ENCODE data around the gene TTYH3.
"Not testable (repeated sequence)": the region's sequence is repeated elsewhere in the genome, so short reads cannot be mapped to it uniquely, and the experiment has no call there.

The TTYH3 gene

DNA sequence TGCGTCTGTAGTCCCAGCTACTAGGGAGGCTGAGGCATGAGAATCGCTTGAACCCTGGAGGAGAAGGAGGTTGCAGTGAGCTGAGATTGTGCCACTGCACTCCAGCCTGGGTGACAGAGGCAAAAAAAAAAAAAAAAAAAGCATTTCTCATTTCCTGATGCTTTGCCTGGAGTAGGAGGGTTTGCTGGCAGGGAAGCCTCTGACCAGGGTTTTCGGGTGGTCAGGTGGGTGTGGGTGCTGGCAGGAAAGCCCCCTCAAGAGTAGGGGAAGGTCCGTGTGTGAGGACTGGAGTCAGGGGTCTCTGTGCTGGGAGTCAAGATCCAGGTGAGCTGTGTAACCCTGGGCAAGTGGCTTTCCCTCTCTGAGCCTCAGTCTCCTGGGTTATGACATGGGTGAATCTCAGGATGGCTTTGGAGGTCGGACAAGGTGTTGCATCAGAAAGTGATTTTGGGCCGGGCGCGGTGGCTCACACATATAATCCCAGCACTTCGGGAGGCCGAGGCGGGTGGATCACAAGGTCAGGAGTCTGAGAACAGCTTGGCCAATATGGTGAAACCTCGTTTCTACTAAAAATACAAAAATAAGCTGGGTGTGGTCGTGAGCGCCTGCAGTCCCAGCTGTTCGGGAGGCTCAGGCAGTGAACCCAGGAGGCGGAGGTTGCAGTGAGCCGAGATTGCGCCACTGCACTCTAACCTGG is 59.4 kb downstream of the TTYH3 start:
- no peak for DNase-seq

DNA sequence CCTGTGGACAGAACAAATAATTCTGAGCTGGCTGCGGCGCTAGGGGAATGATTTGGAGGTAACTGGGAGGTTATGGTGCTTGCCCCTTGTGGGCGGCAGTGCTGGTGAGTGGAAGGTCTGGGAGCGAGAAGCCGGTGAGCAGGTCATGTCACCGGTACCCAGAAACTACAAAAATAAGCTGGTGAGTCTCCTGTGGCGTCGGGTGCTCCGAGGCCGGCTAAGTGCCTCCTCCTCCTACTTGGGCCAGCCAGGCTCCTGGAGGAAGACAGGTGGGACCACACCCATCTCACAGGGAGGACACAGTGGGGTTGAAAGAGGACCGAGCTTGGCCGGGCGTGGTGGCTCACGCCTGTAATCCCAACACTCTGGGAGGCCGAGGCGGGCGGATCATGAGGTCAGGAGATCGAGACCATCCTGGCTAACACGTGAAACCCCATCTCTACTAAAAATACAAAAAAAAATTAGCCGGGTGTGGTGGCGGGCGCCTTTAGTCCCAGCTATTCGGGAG is 60.2 kb downstream of the TTYH3 start:
- DNase-seq = not testable (repeated sequence)

DNA sequence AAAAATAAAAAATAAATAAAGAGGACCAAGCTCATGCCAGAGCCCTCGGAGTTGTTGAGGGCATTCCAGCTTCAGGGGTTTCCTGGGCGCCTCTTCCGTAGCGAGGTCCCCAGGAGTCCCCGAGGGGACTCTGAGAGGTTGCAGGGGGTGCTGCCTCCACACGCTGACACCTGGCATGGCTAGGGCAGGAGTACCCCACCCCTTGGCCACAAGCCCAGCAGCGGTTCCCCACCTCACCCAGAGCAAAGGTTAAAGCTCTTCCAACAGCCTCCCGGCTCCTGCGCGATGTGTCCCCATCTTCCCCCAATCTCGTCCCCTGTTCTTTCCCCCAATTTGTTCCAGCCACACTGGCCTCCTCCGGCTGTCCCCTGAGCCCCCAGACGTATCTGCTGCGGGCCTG is 60.8 kb downstream of the TTYH3 start:
- DNase-seq = no peak

DNA sequence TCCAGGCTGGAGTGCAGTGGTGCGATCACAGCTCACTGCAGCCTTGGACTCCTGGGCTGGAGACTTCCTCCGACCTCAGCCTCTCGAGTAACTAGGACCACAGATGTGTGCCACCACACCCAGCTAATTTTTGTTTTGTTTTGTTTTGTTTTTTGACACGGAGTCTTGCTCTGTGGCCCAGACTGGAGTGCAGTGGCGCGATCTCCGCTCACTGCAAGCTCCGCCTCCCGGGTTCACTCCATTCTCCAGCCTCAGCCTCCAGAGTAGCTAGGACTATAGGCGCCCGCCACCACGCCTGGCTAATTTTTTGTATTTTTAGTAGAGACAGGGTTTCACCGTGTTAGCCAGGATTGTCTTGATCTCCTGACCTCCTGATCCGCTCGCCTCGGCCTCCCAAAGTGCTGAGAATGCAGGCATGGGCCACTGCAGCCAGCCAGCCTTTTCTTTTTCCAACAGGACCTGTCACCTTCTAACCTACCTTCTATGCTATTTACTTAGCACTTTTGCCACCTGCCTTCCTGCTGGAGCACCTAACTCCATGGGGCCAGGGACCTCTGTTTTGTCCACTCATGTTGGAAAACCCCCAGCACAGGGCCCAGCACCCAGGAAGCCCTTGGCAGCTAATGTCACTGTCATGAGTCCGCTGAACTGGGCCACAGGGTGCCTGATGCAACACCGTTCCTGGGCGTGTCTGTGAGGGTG is 61.8 kb downstream of the TTYH3 start:
- not testable (repeated sequence) for DNase-seq

DNA sequence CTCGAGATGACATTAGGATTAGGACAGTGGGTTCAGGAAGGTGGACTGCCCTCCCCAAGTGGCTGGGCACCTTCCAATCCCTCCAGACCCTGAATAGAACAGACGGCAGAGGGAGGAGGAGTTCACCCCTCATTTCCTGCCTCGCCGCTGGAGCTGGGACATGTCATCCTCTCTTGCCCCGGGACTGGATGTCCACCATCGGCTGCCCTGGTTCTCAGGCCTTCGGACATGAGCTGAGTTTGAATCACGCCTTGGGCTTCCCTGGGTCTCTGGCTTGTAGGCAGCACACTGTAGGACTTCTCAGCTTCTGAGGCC is 62.3 kb downstream of the TTYH3 start:
- DNase-seq = not testable (repeated sequence)

DNA sequence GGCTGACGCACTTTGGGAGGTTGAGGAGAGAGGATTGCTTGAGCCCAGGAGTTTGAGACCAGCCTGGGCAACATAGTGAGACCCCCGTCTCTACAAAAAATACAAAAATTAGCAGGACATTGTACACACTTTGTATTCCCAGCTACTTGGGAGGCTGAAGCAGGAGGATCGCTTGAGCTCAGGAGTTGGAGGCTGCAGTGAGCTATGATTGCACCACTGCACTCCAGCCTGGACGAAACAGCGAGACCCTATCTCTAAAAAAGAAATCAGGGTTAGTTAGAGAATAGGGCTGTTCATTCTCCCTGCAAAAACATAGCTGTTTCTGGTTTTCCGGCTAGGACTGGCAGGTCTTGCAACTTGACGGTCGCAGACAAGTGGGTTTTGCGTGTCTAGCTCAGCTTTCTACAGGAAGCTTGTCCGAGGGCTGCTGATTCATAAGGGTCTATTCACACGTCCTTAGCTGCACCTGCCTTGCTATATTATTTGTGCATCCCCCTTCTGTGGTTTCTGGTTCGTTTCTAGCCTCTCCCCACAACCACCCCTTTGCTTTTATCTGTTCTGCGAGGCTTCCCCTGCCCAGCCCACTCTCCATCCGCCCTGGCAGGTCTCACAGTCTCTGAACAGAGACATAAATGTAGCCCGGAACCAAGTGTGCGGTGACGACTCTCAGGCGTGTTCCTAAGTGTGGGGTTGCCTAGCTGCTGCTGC is 66.9 kb downstream of the TTYH3 start:
- no peak for DNase-seq

DNA sequence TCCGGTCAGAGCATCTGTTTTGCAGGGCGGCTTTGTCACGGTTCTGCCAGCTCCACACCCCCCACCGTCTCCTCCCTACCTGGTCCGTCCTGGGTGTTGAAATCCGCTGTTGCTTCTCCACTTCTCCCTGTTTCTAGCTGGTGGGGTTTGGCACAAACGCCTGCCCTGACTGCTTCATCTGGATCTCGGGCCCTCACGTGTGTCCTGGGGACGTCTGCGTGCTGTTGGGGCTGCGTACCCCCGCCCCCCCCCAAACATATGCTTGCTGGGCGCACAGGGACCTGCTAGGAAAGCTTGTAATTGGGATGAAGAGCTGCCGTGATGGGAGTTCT is 67.5 kb downstream of the TTYH3 start:
- DNase-seq = no peak

DNA sequence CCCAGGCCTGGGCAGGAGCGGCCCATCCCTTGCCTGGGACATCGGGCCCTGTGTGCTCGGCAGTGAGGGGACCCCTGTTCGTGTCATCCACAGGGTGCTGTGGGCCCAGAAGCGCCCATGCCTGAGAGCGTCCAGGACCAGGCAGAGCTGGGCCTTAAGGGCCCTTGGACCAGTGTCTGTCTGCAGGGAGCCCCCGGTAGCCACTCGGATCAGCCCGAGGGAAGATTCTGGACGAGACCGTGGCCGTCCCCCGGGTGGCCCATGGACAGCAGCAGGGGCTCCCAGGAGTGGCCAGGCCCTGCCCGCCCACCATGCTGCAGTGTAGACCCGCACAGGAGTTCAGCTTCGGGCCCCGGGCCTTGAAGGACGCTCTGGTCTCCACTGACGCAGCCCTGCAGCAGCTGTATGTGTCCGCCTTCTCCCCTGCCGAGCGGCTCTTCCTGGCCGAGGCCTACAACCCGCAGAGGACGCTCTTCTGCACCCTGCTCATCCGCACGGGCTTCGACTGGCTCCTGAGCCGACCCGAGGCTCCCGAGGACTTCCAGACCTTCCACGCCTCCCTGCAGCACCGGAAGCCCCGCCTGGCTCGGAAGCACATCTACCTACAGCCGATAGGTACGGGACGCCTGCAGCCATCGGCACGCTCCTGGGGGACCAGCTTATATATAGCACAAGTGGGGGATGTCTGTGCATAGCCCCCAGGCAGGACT is 68.5 kb downstream of the TTYH3 start:
- DNase-seq = no peak

DNA sequence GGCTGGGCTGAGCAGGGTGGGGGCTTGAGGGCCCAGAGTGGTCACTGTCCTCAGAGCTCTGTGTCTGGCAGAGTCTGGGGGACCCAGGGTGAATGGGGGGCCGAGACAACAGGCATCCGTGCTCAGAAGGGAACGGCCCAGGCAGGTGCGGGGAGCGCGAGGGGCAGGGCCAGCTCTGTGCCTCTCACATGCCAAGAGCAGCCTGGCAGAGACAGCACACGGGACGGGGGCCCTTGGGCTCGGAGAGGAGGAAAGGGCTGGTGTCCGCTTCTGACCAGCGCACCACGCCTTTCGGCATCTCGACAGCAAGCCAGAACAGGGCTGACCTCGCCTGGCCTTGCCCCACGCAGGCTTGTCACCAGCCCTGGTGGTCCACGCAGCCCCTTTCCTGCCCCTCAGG is 69.6 kb downstream of the TTYH3 start:
- no peak for DNase-seq

DNA sequence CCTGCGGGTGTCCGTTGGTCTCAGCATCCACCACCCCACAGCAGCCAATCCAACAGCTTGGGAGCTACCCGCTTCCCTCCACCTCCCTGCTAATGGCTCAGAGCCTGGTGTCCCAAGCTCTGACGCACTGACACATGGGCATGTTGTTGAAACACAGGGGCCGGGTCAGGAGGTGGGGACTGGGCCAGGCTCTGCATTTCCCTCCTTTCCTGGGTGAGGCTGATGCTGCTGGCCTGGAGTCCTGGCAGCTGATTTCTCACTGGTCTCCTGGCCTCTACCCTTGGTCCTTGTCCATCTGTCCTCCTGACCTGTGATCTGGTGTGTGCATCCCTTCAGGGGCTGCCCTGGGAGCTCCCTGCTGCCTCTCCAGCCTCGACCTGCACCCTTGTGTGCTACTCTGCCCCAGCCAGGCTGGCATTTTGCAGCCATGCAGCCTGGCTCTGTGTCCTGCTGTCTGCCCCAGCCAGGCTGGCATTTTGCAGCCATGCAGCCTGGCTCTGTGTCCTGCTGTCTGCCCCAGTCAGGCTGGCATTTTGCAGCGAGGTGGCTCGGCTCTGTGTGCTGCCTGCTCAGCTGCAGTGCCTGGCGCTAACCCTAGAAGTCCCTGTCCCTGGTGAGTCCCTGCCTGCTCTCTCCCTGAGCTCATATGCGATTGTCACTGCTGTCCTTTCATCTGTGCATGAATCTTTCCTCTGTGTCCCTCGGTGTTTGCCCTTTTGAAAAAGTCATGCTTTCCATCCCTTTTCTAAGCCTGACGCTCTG is 70.2 kb downstream of the TTYH3 start:
- no peak for DNase-seq

DNA sequence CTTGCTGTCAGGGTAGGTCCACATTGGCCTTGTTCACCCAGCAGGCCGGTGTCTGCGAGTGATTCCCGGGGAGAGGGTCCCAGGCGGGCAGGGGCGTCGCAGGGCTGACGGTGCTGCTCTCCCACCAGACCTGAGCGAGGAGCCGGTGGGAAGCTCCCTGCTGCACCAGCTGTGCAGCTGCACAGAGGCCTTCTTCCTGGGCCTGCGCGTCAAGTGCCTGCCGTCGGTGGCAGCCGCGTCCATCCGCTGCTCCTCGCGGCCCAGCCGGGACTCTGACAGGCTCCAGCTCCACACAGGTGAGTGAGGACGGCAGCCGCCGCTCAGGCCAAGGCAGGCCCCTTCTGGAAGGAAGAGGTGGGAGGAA is 70.8 kb downstream of the TTYH3 start:
- DNase-seq = no peak

DNA sequence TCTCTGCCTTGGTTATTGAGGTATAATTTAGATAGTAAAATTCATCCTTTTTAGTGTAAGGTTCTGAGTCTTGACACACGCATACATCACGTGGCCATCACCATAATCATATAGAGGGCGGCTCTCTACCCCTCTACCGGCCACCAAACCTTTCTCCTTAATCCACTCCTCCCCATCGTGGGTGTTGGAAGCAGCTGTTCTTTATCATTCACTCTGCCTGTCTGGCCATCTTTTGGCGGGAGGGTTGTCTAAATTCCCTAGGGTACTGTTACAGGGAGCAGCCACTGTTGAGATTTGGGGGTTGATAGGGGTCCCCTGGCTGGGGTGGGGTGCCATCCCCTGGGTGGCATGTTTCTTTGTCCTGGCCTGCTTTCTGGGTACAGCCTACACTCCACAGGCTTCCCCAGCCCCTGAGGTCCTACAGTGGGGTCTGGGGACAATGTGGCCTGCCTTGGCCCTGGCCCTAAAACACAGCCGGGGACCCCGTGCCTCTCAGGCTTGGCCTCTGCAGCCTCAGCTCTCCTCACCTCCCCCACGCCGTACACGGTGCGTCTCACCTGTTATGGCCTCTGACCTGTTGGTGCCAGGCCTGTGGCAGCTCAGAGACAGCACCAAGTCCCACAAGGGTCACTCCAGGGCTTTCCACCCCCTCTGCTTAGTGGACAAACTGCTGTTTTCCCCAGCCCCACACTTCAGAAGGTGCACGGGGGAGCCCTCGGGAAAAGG is 73.7 kb downstream of the TTYH3 start:
- DNase-seq = no peak

DNA sequence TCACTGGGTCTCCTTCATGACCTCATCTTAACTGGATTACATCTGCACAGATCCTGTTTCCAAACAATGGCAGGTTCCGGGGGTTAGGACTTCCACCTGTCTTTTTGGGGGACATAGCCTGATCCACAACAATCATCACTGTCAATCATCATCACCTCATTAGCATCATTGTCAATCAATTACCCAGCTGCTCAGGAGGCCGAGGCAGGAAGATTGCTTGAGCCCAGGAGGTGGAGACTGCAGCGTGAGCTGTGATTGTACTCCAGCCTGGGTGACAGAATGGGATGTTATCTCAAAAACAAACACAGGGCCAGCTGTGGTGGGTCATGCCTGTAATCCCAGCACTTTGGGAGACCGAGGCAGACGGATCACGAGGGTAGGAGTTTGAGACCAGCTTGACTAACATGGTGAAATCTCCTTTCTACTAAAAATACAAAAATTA is 74.9 kb downstream of the TTYH3 start:
- no peak for DNase-seq

DNA sequence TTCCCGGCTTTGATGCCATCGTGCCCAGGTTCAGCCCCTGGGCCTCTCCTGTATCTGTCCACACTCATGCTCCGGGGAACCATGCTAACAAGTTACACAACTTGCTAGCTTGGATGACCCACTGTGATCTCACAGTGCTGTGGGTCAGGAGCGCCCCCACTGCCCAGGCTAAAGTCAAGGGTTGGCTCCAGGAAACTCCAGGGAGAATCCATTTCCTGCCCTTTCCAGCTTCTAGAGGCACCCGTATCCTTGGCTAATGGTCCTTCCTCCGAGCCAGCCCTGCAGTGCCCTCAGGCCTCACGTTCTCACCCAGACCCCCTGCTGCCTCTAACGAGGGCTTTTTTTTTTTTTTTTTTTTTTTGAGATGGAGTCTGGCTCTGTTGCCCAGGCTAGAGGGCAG is 75.7 kb downstream of the TTYH3 start:
- DNase-seq = no peak

DNA sequence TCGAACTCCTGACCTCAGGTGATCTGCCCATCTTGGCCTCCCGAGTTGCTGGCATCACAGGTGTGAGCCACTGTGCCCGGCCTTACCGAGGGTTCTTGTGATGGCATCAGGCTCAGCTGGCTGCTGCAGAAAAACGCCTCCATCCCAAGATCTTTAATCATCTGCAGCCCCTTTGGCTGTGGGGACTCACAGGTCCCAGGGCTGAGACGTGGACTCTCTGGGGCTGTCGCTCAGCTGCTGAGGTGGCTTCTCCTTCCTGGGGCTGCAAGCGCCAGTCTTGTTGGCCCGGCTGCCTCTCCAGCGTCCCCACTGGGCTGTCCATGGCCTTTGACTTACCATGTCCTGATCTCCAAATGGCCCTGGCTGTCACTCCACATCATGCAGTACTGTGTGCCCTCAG is 76.3 kb downstream of the TTYH3 start:
- DNase-seq = no peak

DNA sequence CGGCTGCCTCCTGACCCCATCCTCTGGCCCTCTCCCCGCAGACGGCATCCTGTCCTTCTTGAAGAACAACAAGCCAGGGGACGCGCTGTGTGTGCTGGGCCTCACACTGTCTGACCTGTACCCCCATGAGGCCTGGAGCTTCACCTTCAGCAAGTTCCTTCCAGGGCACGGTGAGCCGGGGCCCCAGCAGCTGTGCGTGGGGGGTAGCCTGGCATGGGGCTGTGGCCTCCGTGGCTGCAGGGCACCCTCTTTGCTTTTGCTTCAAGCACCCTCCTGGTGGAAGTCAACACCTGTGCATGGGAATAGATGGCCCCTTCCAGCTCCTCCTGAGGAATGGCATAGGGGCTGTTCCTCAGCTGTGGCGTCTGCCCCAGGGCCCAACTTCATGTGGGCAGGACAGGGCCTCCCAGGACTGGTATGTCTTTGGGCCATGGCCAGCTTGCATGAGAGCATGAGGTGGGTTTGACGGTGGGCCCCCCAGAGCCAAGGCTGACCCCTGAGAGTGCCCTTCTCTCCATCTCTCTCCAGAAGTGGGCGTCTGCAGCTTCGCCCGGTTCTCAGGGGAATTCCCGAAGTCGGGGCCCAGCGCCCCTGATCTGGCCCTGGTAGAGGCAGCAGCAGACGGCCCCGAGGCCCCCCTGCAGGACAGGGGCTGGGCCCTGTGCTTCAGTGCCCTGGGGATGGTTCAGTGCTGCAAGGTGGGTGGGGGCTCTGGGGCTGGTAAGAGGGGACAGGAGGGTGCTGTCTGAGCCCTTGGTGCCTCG is 76.9 kb downstream of the TTYH3 start:
- DNase-seq = no peak

DNA sequence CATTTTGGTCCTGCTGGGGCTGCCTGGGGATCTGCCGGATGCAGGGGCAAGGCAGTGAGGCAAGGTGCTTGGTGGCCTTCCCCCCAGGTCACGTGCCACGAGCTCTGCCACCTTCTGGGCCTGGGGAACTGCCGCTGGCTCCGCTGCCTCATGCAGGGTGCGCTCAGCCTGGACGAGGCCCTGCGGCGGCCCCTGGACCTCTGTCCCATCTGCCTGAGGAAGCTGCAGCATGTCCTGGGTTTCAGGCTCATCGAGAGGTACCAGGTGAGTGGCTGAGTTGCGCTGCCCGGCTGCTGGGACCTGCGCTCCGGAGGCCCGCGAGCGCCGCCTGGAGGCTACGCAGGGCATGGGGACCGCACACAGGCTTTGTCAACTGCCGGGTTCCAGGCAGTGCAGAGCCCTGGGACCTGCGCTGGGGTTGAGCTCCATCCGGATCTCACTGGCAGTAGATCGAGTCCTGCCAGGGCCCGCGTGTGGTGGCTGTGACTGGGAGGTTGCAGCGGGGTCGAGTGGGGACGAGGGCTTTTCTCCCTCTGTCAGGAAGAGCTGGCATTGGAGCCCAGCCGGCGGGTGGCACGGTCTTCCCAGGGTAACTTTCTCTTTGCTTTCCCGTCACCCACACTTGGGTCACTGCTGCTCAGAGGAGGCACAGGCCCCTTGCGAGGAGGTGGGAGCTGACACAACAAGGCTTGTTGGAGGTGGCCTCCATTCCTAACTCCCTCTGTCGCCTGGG is 77.9 kb downstream of the TTYH3 start:
- peak; percentile 42 for DNase-seq

DNA sequence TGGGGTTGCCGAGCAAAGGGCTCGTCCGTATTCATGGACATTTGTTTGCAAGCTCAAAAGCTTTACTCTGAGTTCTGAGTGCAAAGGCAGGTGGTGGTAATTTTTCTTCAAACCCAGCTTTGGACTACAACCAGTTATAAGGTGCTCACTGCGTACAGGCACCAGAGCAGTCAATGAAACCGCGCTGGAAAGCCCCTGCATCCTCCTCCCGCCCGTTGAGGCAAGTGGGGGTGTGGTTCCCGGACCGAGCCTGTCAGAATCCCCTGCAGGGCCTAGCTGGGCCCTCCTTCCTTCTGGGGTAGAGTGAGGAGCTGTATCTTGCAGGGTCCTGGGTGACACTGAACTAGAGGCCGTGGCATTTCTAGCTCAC is 78.5 kb downstream of the TTYH3 start:
- DNase-seq = no peak

DNA sequence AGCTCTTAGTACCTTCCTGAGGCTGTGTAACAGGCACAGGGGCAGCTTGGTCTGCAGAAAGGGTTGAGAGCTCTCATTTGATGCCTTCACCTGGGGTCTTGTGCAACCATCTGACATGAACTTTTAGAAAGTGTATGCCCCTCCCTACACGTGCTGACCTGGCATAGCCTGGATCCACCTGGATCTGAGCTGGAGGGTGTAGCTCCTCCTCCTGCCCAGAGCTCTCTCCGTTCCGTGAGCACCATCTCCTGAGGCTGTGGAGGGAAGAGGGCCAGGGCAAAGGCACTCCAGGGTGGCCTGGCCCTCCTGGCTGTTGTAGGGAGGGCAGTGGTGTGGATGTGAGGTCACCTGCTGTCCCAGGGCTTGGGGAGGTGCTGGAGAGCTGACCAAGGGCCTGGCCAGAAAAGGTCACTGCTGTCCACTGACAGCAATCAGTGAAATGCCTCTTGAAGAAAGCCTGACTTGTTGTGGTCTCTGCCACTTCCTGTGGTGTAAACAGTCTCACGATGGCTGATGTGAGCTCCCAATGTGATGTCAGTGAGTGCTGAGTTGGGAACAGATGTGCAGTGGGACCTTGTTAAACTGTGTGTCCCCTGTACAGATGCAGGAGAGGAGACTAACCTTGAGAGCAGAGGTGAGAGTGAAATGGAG is 79.2 kb downstream of the TTYH3 start:
- DNase-seq = peak; percentile 4

Measured in OCI-M1 (cell line).